Breast epithelium (tissue), 4 donors: ENCODE data around the gene RTN3. TPM values are rescaled to one million over a fixed set of nuclear protein-coding genes. Genes with fewer than 3 reads are reported as not detected.

Source experiments
- DNase-seq, 2 donors: peaks; one replicate each; pipeline ENCODE4 v3.0.0-alpha.2; 2019; ENCODE audit warnings: low spot score in 2 of 2
- H3K27ac ChIP-seq, 2 donors: fragments of 200-600 bp; sonication (generic) in 1 of 2; one replicate each; pipeline ENCODE4 v1.5.1; 2016 to 2019; ENCODE audit warnings: mild to moderate bottlenecking in 1 of 2
- H3K27me3 ChIP-seq, 2 donors: fragments of 200-600 bp; sonication (generic) in 1 of 2; one replicate each; pipeline versions ENCODE4 v1.5.1 to v1.6.0; 2017 to 2019; ENCODE audit warnings: control low read depth in 1 of 2, mild to moderate bottlenecking in 1 of 2
- H3K36me3 ChIP-seq: fragments of 200-600 bp; one replicate; pipeline ENCODE4 v1.5.1; 2019
- H3K4me1 ChIP-seq, 2 donors: fragments of 200-600 bp; sonication (generic); one replicate each; pipeline ENCODE4 v1.5.1; 2016 to 2019; ENCODE audit warnings: control low read depth in 1 of 2
- H3K4me3 ChIP-seq, 3 donors: fragments of 200-600 bp; sonication (generic); 1 replicate in 2 of 3; 2 replicates in 1 of 3; pipeline ENCODE4 v1.5.1; 2016 to 2019; ENCODE audit warnings: mild to moderate bottlenecking in 3 of 3, moderate library complexity in 2 of 3
- H3K9me3 ChIP-seq, 2 donors: fragments of 200-600 bp; sonication (generic) in 1 of 2; one replicate each; pipeline ENCODE4 v1.5.1; 2016 to 2019; ENCODE audit warnings: control low read depth in 1 of 2
- CTCF ChIP-seq, 3 donors: fragments of 450-650 bp; IDR thresholded peaks; one replicate each; pipeline ENCODE4 v1.5.1; 2016 to 2017; ENCODE audit warnings: antibody characterized with exemption in 3 of 3, mild to moderate bottlenecking in 3 of 3, moderate library complexity in 3 of 3
- POLR2A ChIP-seq: fragments of 450-650 bp; IDR thresholded peaks from one replicate; pipeline ENCODE4 v1.6.1; 2016; ENCODE audit warnings: antibody characterized with exemption, mild to moderate bottlenecking, moderate library complexity
- POLR2AphosphoS5 ChIP-seq, 3 donors: sonication (generic); formaldehyde crosslinking; IDR thresholded peaks; one replicate each; pipeline ENCODE4 v1.6.1; 2017; ENCODE audit warnings: antibody characterized with exemption in 3 of 3
- intact Hi-C: fragments of 100-400 bp; cut with DNase I; formaldehyde crosslinking; loops from one replicate; pipeline ENCODE4 v1.15.1; 2023; ENCODE audit warnings: low total_unique reads
- total RNA-seq, 3 donors: library from RNA; depleted of rRNA; stranded (reverse); fragments of >200 nt; gene quantifications; one replicate each; pipeline ENCODE4 v1.1.0, GENCODE V29; 2016

RTN3 gene
- total RNA-seq, 3 donors from 2014 or later, result 115 to 199 (median 162) TPM

- H3K4me1 ChIP-seq, result peaks cover 0 to 16% of the 10 kb centered on the region in 2 donors
- H3K27ac ChIP-seq, result peak overlapping the region; percentile 69 to 88
- no peak for DNase-seq
- no peaks in the 10 kb centered on the region for H3K9me3 ChIP-seq
- H3K4me3 ChIP-seq, result peak overlapping the region; percentile 43 to 68 (median 48)
- intact Hi-C loops, result loop anchor here (5.0 kb wide), 1 partner anchor 194 kb away; no protein-coding TSS in a partner anchor
- no peaks in the 10 kb centered on the region for H3K27me3 ChIP-seq
- TF ChIP-seq POLR2A (no peak), POLR2AphosphoS5 (IDR thresholded peaks at IDR 0.05) (no peak), CTCF (IDR thresholded peaks at IDR 0.05) (no peak)
- no peaks in the 10 kb centered on the region for H3K36me3 ChIP-seq
These were observed 81.6 kb downstream of the RTN3 start for GRCh38 chr11:63762654-63763495.

GRCh38 chr11:63763496-63764339, 82.4 kb downstream of the RTN3 start:
- Histone ChIP-seq H3K36me3 (no peaks in the 10 kb centered on the region), H3K4me3 (peak overlapping the region; percentile 43 to 68 (median 48)), H3K9me3 (no peaks in the 10 kb centered on the region), H3K4me1 (peaks cover 0 to 16% of the 10 kb centered on the region in 2 donors), H3K27me3 (no peaks in the 10 kb centered on the region), H3K27ac (peak overlapping the region; percentile 69 to 88)
- TF ChIP-seq POLR2AphosphoS5 (IDR thresholded peaks at IDR 0.05) (no peak), CTCF (IDR thresholded peaks at IDR 0.05) (no peak), POLR2A (no peak)
- DNase-seq, result no peak
- intact Hi-C loops, result loop anchor here (5.0 kb wide), 1 partner anchor 194 kb away; no protein-coding TSS in a partner anchor

- intact Hi-C loops, result loop anchor here (5.0 kb wide), 1 partner anchor 193 kb away; no protein-coding TSS in a partner anchor
- Histone ChIP-seq H3K27ac (peak overlapping the region; percentile 69 to 88), H3K27me3 (no peaks in the 10 kb centered on the region), H3K9me3 (no peaks in the 10 kb centered on the region), H3K4me1 (peaks cover 0 to 16% of the 10 kb centered on the region in 2 donors), H3K4me3 (peak overlapping the region in 2 of 3 donors; percentile 48 to 68), H3K36me3 (no peaks in the 10 kb centered on the region)
- no peak for DNase-seq
- no peak for TF ChIP-seq POLR2AphosphoS5 (IDR thresholded peaks at IDR 0.05)
- TF ChIP-seq POLR2A, result no peak
- TF ChIP-seq CTCF (IDR thresholded peaks at IDR 0.05), result no peak
These were observed 83.0 kb downstream of the RTN3 start for GRCh38 chr11:63764340-63764678.

- H3K4me3 ChIP-seq, result peak overlapping the region in 2 of 3 donors; percentile 48 to 68
- no peaks in the 10 kb centered on the region for H3K27me3 ChIP-seq
- DNase-seq, result no peak
- H3K36me3 ChIP-seq, result no peaks in the 10 kb centered on the region
- peak overlapping the region; percentile 69 to 88 for H3K27ac ChIP-seq
- H3K9me3 ChIP-seq, result no peaks in the 10 kb centered on the region
- peaks cover 0 to 16% of the 10 kb centered on the region in 2 donors for H3K4me1 ChIP-seq
- no peak for TF ChIP-seq CTCF (IDR thresholded peaks at IDR 0.05)
- no peak for TF ChIP-seq POLR2AphosphoS5 (IDR thresholded peaks at IDR 0.05)
- no peak for TF ChIP-seq POLR2A
- intact Hi-C loops, result loop anchor here (5.0 kb wide), 1 partner anchor 192 kb away; no protein-coding TSS in a partner anchor
These were observed 83.7 kb downstream of the RTN3 start for GRCh38 chr11:63764679-63765647.
